PC-9 (cell line): ENCODE results near the gene MTMR2. TPM values are rescaled to one million over a fixed set of nuclear protein-coding genes. Genes with fewer than 3 reads are reported as not detected.
A peak's percentile ranks its signal among the peaks of the same experiment; 100 is the strongest.

Source experiments
- BruUV-seq: library from RNA; stranded (reverse); fragments of 400-500 nt; replicated peaks from 2 replicates; lab custom pipeline; 2021; lab: Mats Ljungman, UMichigan
- CTCF ChIA-PET: fragments of 300-600 bp; sonication (Branson Sonifier 250); formaldehyde crosslinking; loops from one replicate; lab custom pipeline; 2022; ENCODE audit warnings: antibody characterized with exemption; lab: Charles Lee
- POLR2A ChIA-PET: fragments of 300-600 bp; sonication (Branson Sonifier 250); formaldehyde crosslinking; loops from one replicate; lab custom pipeline; 2022; ENCODE audit warnings: antibody characterized with exemption; ENCODE audit not compliant: unreplicated experiment; lab: Charles Lee
- DNase-seq, 2 experiments: peaks; one replicate each; pipeline versions ENCODE4 v3.0.0 to v3.0.0-alpha.2; 2015 to 2022; ENCODE audit warnings: mixed read lengths in 1 of 2
- H2AFZ ChIP-seq: fragments of 200-600 bp; sonication (generic); 2 replicates; pipeline ENCODE4 v1.8.1; 2017; ENCODE audit warnings: antibody characterized with exemption
- H3F3A ChIP-seq: fragments of 200-600 bp; sonication (generic); 2 replicates; pipeline ENCODE4 v1.8.1; 2017; ENCODE audit warnings: antibody characterized with exemption, mild to moderate bottlenecking, low read depth; ENCODE audit not compliant: insufficient read depth
- H3K27ac ChIP-seq: fragments of 200-600 bp; sonication (generic); 2 replicates; pipeline ENCODE4 v1.6.1; 2016; ENCODE audit warnings: mixed run types
- H3K27me3 ChIP-seq: fragments of 200-600 bp; sonication (generic); 2 replicates; pipeline ENCODE4 v1.6.1; 2016; ENCODE audit warnings: low read depth, mixed run types; ENCODE audit not compliant: insufficient read depth
- H3K36me3 ChIP-seq: fragments of 200-600 bp; sonication (generic); 2 replicates; pipeline ENCODE4 v1.6.1; 2016; ENCODE audit warnings: low read depth, mixed run types
- H3K4me1 ChIP-seq: fragments of 200-600 bp; sonication (generic); replicated peaks from 2 replicates; pipeline ENCODE4 v1.6.1; 2016; ENCODE audit warnings: mixed run types; ENCODE audit not compliant: insufficient read depth
- H3K4me2 ChIP-seq: fragments of 200-600 bp; sonication (generic); 2 replicates; pipeline ENCODE4 v1.6.1; 2017; ENCODE audit warnings: mixed run types
- H3K4me3 ChIP-seq: fragments of 200-600 bp; sonication (generic); 2 replicates; pipeline ENCODE4 v1.6.1; 2016; ENCODE audit warnings: mixed run types
- H3K79me2 ChIP-seq: fragments of 200-600 bp; sonication (generic); 2 replicates; pipeline ENCODE4 v1.6.1; 2017; ENCODE audit warnings: low read depth, mixed run types
- H3K9me2 ChIP-seq: fragments of 200-600 bp; sonication (generic); 2 replicates; pipeline ENCODE4 v1.8.1; 2017; ENCODE audit warnings: mild to moderate bottlenecking; ENCODE audit not compliant: insufficient read depth
- H3K9me3 ChIP-seq: fragments of 200-600 bp; sonication (generic); 2 replicates; pipeline ENCODE4 v1.8.1; 2016; ENCODE audit warnings: low read depth; ENCODE audit not compliant: insufficient read depth
- H4K20me1 ChIP-seq: fragments of 200-600 bp; sonication (generic); 2 replicates; pipeline ENCODE4 v1.8.1; 2017; ENCODE audit not compliant: insufficient read depth
- CTCF ChIP-seq: fragments of 200-600 bp; sonication (generic); conservative IDR thresholded peaks from 2 replicates; pipeline ENCODE4 v1.6.1; 2017; ENCODE audit warnings: mixed run types, antibody characterized with exemption, mild to moderate bottlenecking, moderate library complexity
- EZH2 ChIP-seq: fragments of 200-600 bp; sonication (generic); IDR thresholded peaks from 2 replicates; pipeline ENCODE4 v1.8.0; 2017; ENCODE audit warnings: antibody characterized with exemption, low read depth
- intact Hi-C: fragments of 100-400 bp; cut with micrococcal nuclease; formaldehyde crosslinking; loops from one replicate; pipeline ENCODE4 v1.10.0; 2022; ENCODE audit not compliant: unreplicated experiment
- total RNA-seq: library from RNA; stranded (reverse); gene quantifications from 2 replicates; pipeline ENCODE4 v1.2.3, GENCODE V29; 2021

The MTMR2 gene
- total RNA-seq, 1 experiment from 2014 or later: 60.7 TPM

GRCh38 chr11:95792200-95792599 is 131.7 kb downstream of the MTMR2 start:
- peaks cover 25% of the 10 kb centered on the region for H3F3A ChIP-seq
- TF ChIP-seq EZH2: no peak
- TF ChIP-seq CTCF: no peak
- H3K36me3 ChIP-seq: peaks cover 22% of the 10 kb centered on the region
- peak overlapping the region; percentile 87 for H3K4me3 ChIP-seq
- 0 out of 2 replicates have a peak overlapping the region, but pooled peaks have one; percentile 99 for H2AFZ ChIP-seq
- H3K79me2 ChIP-seq: peaks cover 85% of the 10 kb centered on the region
- DNase-seq: no peak
- intact Hi-C loops: no loop called here
- peak overlapping the region; percentile 99 for H3K4me2 ChIP-seq
- no peaks in the 10 kb centered on the region for H3K27me3 ChIP-seq
- CTCF ChIA-PET: interaction anchor here (0.8 kb wide), 1 partner anchor 602 kb away, joined by 3 read pairs; no protein-coding TSS in a partner anchor
- no peaks in the 10 kb centered on the region for H3K9me2 ChIP-seq
- peaks cover 26% of the 10 kb centered on the region for H3K4me1 ChIP-seq
- H3K27ac ChIP-seq: peak overlapping the region; percentile 85; the same call in 1 of the 2 replicates
- POLR2A ChIA-PET: no interaction called here
- BruUV-seq: no TSS peak
- H4K20me1 ChIP-seq: peaks cover 28% of the 10 kb centered on the region
- H3K9me3 ChIP-seq: no peaks in the 10 kb centered on the region

GRCh38 chr11:95791709-95792033 is 132.2 kb downstream of the MTMR2 start:
- H3K27ac ChIP-seq: peak overlapping the region; percentile 85
- DNase-seq: no peak
- no peaks in the 10 kb centered on the region for H3K9me2 ChIP-seq
- H3K36me3 ChIP-seq: peaks cover 25% of the 10 kb centered on the region
- TF ChIP-seq EZH2: no peak
- no peak for TF ChIP-seq CTCF
- BruUV-seq: no TSS peak
- peak overlapping the region; percentile 87 for H3K4me3 ChIP-seq
- H3K27me3 ChIP-seq: no peaks in the 10 kb centered on the region
- peaks cover 25% of the 10 kb centered on the region for H3F3A ChIP-seq
- H4K20me1 ChIP-seq: peaks cover 28% of the 10 kb centered on the region
- H2AFZ ChIP-seq: peak overlapping the region; percentile 99
- H3K4me2 ChIP-seq: peak overlapping the region; percentile 99
- CTCF ChIA-PET: no interaction called here
- peaks cover 83% of the 10 kb centered on the region for H3K79me2 ChIP-seq
- POLR2A ChIA-PET: interaction anchor here (0.6 kb wide), 1 partner anchor 45 kb away, joined by 4 read pairs; no protein-coding TSS in a partner anchor
- H3K9me3 ChIP-seq: no peaks in the 10 kb centered on the region
- peaks cover 26% of the 10 kb centered on the region for H3K4me1 ChIP-seq
- intact Hi-C loops: no loop called here

- TF ChIP-seq EZH2 (no peak), CTCF (no peak)
- peak overlapping the region; percentile 99 for H3K4me2 ChIP-seq
- H3F3A ChIP-seq: peaks cover 25% of the 10 kb centered on the region
- peaks cover 26% of the 10 kb centered on the region for H3K4me1 ChIP-seq
- peaks cover 30% of the 10 kb centered on the region for H3K36me3 ChIP-seq
- intact Hi-C loops: loop anchor here (1.0 kb wide), 1 partner anchor 598 kb away; the partner anchor contains the start of gene CCDC82
- no peaks in the 10 kb centered on the region for H3K9me3 ChIP-seq
- H2AFZ ChIP-seq: peak overlapping the region; percentile 99
- CTCF ChIA-PET: interaction anchor here (0.5 to 1.2 kb wide), 3 partner anchors 59 to 634 kb away, joined by 3 to 4 read pairs (median 4); partner anchors contain the start of genes CCDC82 and JRKL
- no TSS peak for BruUV-seq
- no peaks in the 10 kb centered on the region for H3K9me2 ChIP-seq
- H4K20me1 ChIP-seq: peaks cover 28% of the 10 kb centered on the region
- H3K27ac ChIP-seq: peak overlapping the region; percentile 85
- peaks cover 77% of the 10 kb centered on the region for H3K79me2 ChIP-seq
- peak overlapping the region; percentile 87 for H3K4me3 ChIP-seq
- DNase-seq: peak; percentile 62 to 80
- POLR2A ChIA-PET: interaction anchor here (0.6 to 1.3 kb wide), 8 partner anchors 46 to 867 kb away, joined by 3 to 12 read pairs (median 4); partner anchors contain the start of genes CCDC82 and JRKL
- no peaks in the 10 kb centered on the region for H3K27me3 ChIP-seq
Measured at GRCh38 chr11:95790933-95791708, 132.8 kb downstream of the MTMR2 start.
